ENCODE data around the gene WBP1.
"Not testable (repeated sequence)": the region's sequence is repeated elsewhere in the genome, so short reads cannot be mapped to it uniquely, and the experiment has no call there.

Gene WBP1

DNA sequence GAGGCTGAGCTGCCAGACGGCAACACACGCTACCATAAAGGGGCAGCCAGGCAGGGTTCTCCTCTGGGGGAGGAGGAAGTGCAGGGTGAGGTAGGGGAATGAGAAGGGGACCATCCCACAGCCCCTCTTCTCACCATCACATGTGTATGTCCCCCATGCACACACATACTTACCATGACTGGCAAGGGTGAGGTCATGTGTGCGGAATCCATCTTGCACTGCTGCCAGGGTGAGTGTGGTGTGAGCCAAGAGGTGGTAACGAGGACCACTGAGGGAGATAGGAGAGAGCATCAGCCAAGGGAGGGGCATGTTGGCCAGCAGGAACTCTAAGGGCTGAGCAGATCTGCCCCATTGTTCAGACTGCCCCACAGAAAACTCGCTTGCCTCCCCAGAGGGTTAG lies 29.6 kb upstream of the WBP1 start:
- no peak for DNase-seq

DNA sequence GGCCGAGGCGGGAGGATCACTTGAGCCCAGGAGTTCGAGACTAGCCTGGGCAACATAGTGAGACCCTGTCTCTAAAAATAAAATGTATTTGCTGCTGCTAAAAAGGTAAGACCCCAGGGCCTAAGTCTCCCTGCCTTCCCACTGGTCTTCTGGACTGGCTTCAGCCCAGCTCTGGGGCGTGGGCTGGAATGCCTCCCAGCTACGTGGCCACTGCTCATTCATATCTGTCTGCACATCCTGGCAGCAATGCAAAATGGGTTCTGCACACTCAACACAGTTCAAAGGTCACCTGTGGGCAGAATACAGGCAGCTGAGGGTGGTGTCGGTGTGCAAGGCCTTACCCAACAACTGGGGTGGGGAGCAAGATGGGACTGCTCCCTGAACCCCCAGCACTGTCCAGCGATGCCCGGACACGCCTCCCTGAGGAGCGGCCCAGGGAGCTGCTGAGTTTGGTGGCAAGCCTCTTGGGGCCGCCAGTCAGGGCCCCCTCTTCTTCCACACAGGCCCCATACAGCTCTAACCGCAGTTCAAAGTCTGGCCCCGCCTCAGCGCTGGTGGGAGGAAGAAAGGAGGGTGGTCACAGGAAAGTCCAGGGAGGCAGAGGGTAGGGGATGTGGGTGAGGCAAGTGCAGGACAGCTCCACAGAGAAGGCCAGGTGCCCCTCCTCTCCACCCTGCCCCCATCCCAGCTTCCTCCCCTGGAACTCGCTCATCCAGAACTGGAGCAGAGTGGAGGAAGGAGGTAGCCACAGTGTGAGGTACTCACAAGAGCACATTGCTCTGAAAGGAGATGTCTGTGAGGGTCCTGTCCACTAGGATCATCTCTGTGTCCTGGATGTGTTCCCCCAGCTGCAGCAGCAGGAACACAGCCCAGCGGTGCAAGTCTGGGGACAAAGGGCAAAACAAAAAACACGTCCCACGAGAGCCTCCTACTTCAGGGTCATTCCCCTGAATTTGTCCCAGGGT lies 28.5 kb upstream of the WBP1 start:
- DNase-seq: no peak

DNA sequence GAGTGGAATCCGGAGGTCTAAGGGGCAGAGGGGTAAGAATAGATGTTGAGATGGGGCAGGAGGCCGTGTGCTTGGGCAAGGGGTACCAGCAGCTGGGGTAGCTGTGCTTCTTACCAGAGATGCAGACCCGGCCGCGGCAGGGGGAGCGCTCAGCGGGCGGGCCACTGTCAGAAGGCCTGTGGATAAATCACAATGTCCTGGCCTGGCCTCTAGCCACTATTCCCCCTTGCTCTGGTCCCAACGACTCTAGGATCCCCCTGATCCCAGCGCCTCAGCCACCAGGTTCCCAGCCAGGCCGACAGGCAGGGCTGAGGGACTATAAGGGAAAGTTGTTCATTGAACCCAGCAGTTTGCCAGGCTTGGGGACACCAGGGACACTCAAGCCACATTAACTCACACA lies 27.7 kb upstream of the WBP1 start:
- DNase-seq: no peak

DNA sequence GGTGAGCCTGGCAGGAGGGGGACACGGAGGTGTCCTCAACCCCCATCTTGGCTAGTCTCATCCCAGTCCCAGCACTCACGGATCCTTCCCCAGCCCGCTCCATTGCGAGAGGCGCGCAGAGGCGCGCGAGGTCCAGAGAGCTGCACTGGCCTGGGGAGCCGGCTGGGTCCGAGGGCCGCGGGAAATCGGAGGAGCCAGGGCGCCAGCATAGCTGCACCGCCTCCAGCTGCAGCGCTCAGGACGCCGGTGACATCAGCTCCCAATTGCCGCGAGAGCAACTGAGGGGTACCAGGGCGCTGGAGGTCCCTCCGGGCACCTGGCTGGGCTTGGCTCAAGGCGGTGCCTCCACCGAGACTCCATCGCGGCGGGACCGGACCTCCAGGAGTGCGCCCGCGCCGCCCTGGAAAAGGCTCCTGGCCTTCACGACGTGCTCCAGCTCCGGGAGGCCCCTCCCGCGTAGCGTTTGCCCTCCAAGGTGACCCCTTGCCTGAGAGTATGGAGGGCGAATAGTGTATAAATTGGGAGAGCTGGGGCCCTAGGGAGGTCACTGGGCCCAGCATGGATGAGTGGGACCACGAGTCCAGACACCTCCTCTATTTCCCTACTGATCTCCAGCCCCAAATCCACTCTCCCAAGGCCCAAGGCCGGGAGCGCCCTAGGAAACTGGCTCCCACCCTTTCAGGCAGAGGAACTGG lies 22.0 kb upstream of the WBP1 start:
- no peak for DNase-seq

DNA sequence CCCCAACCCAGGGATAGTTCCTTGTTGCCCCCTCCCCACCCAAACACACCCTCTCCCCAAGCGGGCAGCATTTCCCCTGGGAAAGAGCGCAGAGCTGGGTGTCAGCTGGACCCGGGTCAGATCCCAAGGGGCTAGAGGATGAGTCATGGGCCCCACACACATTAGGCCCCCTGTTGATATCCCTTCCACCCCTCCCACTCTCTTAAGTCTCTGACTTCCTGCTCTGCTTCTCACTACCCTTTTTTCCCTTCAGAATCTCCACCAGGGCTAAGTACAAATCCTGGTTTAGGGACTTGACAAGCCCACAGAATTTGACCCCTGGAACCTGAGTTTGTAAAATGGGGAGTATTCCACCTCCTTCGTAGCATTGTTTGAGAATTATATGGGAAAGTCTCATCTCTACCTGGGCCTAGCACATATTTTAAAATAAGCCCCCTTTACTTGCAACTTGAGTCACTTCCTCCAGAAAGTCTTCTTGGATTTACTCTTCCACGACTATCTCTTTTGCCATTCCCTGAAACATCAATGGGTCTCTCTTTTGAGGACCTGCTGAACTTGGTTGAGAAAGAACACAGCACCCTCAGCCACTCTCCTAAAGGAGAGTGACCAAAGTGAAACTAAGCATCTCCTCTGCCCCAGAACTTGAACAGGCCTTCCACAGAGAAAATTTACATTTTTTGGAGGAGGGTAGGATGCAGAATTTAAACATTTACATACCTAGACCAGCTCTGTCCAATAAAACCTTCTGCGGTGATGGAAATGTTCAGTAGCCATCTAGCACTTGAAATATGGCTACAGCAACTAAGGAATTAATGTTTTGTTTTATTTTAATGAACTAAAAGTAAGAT lies 21.2 kb upstream of the WBP1 start:
- DNase-seq: no peak

DNA sequence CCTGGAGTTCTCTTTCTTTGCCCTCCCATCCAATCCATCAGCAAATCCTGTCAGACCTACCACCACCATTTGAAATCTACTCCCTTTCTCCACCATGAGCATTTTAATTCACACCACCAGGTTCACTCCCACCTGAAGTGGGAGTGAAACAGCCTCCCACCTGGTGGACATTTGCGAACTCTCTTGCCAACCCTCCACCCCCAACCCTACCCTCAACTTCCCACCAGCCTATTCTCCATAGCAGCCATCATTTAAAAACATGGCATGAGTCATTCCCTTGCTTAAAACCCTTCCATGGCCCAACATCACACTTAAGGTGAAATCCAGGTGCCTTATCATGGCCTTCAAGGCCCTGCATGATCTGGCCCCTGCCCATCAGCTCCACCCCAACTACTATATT lies 20.0 kb upstream of the WBP1 start:
- no peak for DNase-seq

DNA sequence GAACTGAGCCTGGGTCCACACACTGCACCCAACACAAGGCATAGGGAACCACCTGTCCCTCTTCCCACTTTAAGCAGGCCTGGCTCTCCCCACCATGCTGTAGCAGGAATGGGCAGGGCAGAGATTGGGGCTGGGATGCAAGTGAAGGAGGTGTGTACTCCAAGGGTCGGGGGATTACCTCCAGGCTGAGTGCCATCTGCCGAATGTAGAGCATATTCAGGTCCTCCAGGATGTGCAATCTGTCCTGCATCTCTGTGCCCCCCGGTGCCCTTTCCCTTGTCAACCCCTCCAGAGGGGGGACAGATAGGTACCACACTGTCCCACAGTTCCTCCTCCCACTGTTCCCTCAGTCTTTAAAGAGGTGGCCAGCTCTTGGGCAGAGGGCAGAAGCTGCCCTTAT lies 18.9 kb upstream of the WBP1 start:
- no peak for DNase-seq

DNA sequence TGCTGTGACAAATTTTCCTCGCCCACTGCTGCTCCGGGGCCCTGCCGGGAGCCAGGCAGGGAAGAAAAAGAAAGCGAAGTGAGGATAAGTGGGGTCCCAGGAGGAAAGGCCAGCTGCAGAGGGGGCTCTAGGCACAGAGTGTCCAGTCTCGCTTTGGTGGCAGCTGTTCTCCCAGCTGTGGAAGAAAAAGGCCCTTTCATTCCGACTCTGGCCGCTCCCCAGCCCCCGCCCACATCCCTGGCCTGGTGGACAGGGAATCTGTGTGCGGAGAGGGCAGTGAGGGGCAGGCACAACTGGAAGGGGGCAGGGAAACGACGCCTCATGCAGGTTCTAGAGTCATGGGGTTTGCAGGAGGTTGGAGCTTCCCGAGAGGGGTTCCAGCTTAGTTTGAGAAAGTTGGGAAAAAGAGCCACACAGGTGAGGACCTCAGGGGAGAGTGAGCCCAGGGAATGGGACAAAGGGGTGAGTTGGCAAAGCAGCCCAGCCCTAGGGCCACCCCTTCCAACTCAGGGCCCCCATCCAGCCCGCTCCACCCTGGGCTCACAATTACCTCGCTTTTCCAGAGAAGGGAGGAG lies 18.3 kb upstream of the WBP1 start:
- no peak for DNase-seq

DNA sequence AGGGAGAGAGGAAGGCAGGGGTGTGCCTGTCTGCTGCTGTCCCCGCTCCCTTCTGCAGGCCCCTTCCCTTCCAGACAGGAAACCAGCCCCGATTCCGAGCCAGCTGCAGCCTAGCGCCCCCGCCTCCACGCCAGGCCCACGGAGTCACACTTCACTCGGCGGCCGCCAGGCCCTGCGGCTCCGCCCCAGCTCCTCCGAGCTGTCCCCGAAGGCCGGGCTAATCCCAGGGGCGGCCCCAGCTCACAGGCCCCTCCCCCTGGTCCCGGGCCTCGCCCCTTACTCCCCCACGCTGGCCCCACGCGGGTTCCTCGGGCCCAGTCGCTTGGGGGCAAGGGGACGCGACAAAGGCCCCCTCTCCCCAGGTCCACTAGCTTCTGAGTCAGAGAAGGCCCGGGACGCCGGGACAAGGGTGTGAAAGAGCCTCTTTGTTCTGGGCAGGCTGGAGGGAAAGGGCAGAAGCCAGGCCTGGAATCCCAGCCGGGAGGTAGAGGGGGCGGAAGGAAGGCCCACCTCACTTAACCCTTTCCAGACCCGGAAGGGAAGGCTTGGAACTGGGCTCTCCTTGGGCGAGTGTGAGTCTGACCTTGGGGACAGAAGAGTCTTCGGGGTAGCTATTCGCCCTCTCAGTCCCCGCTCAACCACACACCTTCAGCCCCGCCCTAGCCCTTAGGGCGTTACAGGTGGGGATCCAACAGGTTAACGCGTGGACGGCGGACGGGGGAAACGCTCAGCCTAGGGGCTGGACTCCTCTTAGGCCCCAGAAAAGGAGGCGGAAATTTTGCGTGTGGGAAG lies 17.7 kb upstream of the WBP1 start:
- peak; percentile 29 for DNase-seq

DNA sequence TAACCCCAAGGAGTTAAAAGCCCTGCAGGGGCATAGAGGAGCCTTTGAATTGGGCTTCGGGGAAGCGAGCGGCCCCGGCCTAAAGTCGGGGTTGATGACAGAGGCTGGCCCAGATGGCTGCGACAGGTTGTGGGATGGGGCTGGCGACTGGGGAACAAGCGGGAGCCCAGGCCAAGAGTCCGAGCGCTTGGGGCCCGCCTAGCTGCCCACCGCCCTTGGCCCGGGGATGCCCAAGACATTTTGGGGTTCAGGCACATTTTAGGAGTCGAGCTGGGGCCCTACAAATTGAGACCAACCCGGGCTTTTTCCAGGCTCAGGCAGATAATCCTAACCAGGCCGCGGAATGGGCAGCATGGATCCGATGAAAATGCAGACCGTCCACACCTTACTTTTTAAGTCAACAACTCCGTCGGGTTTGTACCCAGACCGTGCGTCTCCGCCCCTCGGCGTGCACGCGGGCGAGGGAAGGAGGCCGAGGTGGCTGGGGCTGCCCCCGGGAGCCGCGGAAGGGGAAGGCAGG lies 17.0 kb upstream of the WBP1 start:
- DNase-seq: no peak

DNA sequence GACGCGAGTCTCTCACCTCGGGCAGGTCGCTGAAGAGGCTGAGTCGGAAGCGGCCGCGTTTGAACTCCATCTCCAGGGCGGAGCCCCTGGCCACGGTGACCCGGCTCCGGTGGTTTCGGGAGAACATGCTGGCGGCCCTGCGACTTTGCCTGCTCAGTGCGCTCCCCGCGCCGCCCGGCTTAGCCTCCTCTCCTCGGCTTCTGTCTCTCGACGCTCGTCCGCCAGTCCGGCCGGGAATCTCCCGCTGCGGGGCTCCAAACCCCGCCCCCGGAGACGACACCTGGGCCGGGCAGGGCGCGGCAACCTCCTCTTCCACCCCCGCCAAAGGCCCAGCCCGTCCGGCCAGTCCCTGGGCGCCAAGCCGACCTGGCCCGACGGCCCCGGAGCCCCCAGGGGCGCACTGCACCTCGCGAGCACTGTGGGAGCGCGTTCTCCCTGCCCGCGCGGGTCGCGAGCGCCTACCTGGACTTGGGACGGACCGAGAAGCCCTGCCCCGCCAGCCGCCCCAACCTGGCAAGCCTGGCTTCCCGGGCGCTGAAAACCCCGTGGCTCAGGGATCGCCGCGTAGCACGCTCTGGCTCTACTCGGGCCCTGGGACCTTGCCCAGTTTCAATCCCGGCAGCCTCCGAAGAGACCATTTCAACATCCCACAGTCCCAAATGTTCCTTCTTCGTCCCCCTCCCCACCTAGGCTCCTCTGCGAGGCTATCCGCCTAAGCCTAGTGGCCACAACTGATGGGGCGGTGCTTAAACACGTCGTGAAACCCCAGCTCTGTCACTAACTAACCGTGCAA lies 16.4 kb upstream of the WBP1 start, which contains the start of gene RTKN:
Gene RTKN, minus strand, starts transcription at position 248 of the 793 bp plus-strand sequence. Its CDS starts 121 bp downstream, at position 127.
- DNase-seq: peak; percentile 30

DNA sequence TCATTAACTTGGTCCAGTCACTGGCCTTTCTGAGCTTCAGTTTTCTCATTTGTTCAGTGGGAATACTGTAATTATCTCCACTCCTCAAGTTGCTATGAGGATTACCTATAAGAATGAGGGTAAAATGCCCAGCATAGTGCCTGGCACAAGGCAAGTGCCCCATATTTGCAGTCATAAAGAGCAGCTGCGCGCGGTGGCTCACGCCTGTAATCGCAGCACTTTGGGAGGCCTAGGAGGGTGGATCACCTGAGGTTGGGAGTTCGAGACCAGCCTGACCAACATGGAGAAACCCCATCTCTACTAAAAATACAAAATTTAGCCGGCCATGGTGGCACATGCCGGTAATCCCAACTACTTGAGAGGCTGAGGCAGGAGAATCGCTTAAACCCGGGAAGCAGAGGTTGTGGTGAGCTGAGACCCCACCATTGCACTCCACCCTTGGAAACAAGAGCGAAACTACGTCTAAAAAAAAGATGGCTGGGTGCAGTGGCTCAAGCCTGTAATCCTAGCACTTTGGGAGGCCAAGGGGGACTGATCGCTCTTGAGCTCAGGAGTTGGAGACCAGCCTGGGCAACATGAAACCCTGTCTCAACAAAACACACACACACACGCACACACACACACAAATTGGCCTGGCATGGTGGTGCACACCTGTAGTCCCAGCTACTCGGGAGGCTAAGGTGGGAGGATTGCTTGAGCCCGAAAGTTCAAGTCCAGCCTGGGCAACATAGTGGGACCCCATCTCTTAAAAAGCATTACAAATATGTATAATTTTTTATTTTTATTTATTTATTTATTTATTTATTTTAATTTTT lies 15.5 kb upstream of the WBP1 start:
- DNase-seq: not testable (repeated sequence)

DNA sequence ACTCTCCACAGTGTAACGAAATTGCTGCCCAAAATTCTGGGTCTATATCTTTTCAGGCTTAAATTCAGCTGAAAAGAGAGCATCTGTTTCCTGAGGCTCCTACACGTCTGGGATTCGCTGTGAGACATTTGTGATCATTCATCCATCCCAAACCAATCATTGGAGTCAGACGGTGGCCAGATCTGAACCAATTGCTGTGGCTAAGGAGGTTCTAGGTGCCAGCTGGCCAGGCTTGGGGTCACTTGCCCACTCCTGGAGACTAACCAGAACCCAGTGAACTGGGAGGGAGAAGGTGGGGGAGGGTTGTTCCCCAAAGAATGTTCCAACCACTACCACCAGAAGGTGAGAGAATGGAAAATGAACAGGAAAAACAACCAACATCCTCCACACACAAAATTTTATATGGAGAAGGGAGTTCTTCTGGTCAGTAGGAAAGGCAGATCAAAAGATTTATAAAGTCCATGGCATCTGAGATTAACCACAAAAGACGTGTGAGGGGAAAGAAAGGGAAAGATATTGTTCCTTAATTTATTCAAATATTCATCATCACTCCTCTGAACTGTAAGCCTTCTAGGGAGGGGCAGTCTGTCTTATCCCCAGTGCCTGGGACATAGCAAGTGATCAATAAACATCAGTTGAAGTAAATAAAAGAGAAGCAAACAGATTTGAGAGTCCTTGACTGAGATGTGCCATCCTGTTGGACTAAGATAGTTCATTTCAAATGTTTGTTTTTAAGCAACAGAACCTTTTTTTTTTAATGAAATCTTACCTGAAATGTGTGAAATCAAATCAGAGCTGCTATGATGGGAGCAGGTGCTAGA lies 13.5 kb upstream of the WBP1 start:
- DNase-seq: no peak

DNA sequence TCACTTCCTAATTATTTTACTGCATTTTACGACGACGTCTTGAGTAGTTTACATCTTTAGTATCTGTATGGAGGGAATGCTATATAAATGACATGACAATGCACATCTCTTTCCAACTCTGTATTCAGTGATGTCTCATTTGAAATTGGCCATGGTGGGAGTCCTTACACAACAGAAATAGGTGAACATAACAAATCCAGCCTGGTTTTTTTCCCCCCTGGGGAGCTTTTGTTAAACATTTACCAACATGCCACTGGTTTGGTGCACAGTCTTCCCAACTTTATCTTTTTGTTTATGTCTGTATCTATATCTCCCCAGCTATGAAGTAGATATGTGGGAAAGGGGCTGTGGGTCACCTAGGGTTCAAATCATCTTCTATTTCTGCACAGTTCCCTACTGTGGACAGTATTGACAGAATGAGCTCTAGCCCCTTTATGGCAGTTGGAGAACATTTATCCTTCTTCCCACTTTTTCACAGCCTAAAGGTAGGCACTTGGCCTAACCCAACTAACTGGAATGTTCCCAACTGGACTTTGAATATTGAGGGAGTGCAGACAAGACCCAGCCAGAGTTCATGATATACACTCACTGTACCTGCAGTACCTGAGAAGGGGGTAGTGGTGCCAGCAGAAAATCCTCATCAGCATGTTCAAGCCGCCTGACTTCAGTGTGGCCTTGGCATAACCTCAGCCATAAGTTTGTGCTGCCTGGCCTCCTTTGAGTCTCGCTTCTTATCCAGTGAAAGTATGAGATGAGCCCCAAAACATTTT lies 10.8 kb upstream of the WBP1 start:
- no peak for DNase-seq

DNA sequence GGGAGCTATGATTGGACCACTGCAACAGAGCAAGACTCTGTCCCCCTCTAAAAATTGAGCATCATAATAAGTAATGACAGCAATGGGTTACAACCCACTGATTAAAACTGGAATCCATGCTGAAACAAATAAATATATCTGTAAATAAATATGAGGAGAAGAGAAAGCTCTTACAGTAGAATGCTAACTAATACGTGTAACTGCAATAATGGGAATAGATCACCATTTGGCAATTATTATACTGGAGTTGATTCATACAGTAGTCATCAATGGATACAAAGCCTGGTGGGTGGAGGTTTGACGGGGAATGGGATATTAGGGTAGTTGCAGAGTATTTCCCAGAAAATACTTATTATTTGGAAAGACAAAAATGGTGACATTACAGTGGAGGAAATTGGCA lies 9.5 kb upstream of the WBP1 start:
- DNase-seq: no peak

DNA sequence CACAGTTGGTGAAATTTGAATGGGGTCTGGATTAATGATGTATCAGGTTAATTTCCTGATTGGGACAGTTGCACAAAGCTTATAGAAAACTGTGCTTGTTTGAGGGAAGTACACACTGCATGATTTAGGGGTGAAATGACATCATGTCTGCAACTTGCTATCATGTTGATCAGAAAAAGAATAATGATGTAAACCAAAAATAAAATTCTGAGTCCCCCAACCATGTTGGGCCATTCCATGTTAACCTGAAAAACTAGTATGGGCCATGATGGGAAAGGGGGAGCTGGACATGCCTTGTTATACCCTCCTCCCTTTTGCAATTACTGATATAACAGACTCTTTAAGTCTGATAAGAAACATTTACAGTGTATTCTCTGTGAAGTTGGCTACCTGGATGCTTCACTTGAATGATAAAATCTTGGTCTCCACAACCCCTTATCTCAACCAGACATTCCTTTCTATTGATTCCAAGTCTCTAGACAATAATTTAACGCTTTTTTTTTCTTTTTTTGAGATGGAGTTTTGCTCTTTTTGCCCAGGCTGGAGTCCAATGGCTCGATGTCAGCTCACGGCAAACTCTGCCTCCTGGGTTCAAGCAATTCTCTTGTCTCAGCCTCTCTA lies 7.6 kb upstream of the WBP1 start:
- no peak for DNase-seq

DNA sequence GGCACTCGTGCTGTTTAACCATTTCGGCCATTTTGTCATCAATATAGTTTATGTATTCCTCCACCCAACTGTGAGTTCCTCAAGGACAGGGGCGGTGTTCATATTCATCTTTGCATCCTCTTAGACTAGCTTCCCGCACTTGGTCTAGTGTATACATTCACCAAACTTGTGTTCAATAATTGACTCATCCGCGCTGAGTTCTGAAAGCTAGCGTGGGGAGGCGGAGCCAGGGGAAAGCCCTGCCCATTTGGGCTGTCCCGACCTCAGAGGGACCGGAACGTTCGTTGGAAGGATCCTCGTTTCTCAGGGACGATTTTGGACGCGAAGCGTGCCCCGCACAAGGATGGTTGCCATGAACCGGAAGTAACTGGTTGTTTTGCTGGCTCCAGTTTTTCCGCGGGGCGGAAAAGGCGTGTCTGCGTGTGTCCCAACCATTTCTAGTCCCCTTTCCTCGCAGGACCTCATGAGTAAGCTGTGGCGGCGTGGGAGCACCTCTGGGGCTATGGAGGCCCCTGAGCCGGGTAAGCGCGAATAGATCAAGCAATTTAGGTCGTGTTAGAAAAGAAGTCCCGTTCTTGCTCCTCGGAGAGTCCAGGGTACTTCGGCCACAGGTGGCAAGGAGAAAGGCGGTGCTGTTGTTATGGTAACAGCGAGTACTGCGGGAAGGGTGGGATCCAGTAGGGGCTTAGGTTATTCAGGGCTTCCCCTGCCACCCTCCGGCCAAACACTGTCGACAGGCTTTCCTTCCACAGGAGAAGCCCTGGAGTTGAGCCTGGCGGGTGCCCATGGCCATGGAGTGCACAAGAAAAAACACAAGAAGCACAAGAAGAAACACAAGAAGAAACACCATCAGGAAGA lies 3.4 kb upstream of the WBP1 start, which contains the start of gene INO80B:
Gene INO80B, plus strand, starts transcription at position 434 of the 858 bp plus-strand sequence. Its CDS starts 30 bp downstream, at position 464.
- DNase-seq: peak; percentile 49

All from activated gamma-delta T cell (primary cell).